NCI-H510A treated with DMSO at 0.1 percent for 48 hours (cell line): Measurements from ENCODE around the gene RADIL.

Experiments used
- DNase-seq: peaks from one replicate; lab custom pipeline; 2025; lab: John Stamatoyannopoulos, UW

RADIL gene

GRCh38 chr7:4883033-4883371 lies 514 bp downstream of the RADIL start:
- no peak for DNase-seq

GRCh38 chr7:4882169-4883032 lies 1.1 kb downstream of the RADIL start:
- DNase-seq, result no peak

GRCh38 chr7:4880218-4880617 lies 3.3 kb downstream of the RADIL start:
- DNase-seq, result no peak

GRCh38 chr7:4879396-4880081 lies 4.0 kb downstream of the RADIL start:
- no peak for DNase-seq

- DNase-seq, result no peak
Measured at GRCh38 chr7:4878336-4879335, 4.9 kb downstream of the RADIL start.

GRCh38 chr7:4876586-4876985 lies 6.9 kb downstream of the RADIL start:
- DNase-seq, result no peak

GRCh38 chr7:4875391-4875790 lies 8.1 kb downstream of the RADIL start:
- no peak for DNase-seq

GRCh38 chr7:4873071-4873944 lies 10.2 kb downstream of the RADIL start:
- DNase-seq, result no peak

GRCh38 chr7:4871930-4872675 lies 11.4 kb downstream of the RADIL start:
- DNase-seq, result no peak

- no peak for DNase-seq
Measured at GRCh38 chr7:4871056-4871680, 12.3 kb downstream of the RADIL start.

- DNase-seq, result no peak
Measured at GRCh38 chr7:4868493-4868892, 15.0 kb downstream of the RADIL start.

- no peak for DNase-seq
Measured at GRCh38 chr7:4866528-4867496, 16.7 kb downstream of the RADIL start.

GRCh38 chr7:4862156-4862555 lies 21.4 kb downstream of the RADIL start:
- no peak for DNase-seq

- no peak for DNase-seq
Measured at GRCh38 chr7:4861673-4862072, 21.8 kb downstream of the RADIL start, which contains the start of gene PAPOLB. PAPOLB (minus strand) TSS chr7:4862030; CDS start chr7:4861810, 220 bp downstream.

GRCh38 chr7:4861227-4861626 lies 22.3 kb downstream of the RADIL start:
- DNase-seq, result no peak

- no peak for DNase-seq
Measured at GRCh38 chr7:4857189-4857588, 26.3 kb downstream of the RADIL start.

- DNase-seq, result peak; percentile 27
Measured at GRCh38 chr7:4856336-4857057, 27.0 kb downstream of the RADIL start.

GRCh38 chr7:4854916-4855315 lies 28.6 kb downstream of the RADIL start:
- no peak for DNase-seq
